ENCODE results near the gene RALGPS1. TPM values are rescaled to one million over a fixed set of nuclear protein-coding genes. Genes with fewer than 3 reads are reported as not detected.
"Not testable (repeated sequence)": the region's sequence is repeated elsewhere in the genome, so short reads cannot be mapped to it uniquely, and the experiment has no call there.

Gene RALGPS1
- total and polyA plus RNA-seq, 2 of the 13 experiments (the other 11 are each of a cell fraction or from before 2014, with no cell fraction given) = 3.7 to 6.5 TPM

GRCh38 chr9:127146841-127147240 lies 232.3 kb downstream of the RALGPS1 start:
- H3K36me3 ChIP-seq (replicated peaks in 1 of 2; ENCODE audit: control insufficient read depth in 1 of 2, insufficient read depth in 2 of 2, low read length in 2 of 2); H3K4me1 ChIP-seq (ENCODE audit: insufficient read depth, low read length); BruUV-seq (replicated peaks); ATAC-seq; H3K9ac ChIP-seq (ENCODE audit: insufficient read depth, low read depth, low read length); POLR2A ChIA-PET; H3K9me3 ChIP-seq (ENCODE audit: low read length); DNase-seq (ENCODE audit: low spot score); intact Hi-C loops (cut with micrococcal nuclease; ENCODE audit: unreplicated experiment); in situ Hi-C loops (cut with HindIII; ENCODE audit: extremely low pct_ligation_motif_present, low pct_unique_long_range_greater_than_20kb); FAIRE-seq; H3K27me3 ChIP-seq (ENCODE audit: control insufficient read depth in 1 of 2, insufficient read depth in 2 of 2, low read length in 2 of 2); H4K20me1 ChIP-seq (ENCODE audit: insufficient read depth, low read length); H2AFZ ChIP-seq (ENCODE audit: low read length); H3K79me2 ChIP-seq (ENCODE audit: insufficient read depth, low read length); H3K4me3 ChIP-seq (replicated peaks in 1 of 3; ENCODE audit: insufficient read depth in 1 of 3, low read depth in 2 of 3, low read length in 3 of 3); H3K4me2 ChIP-seq (ENCODE audit: low read depth, low read length); H3K27ac ChIP-seq (ENCODE audit: extremely low read length, insufficient read depth, low read length); CTCF ChIA-PET (ENCODE audit: low intra/inter-chr PET ratio, low total read pairs): not testable (repeated sequence)

GRCh38 chr9:127147251-127147650 lies 232.7 kb downstream of the RALGPS1 start:
- Histone ChIP-seq H3K4me3 (replicated peaks in 1 of 3; ENCODE audit: insufficient read depth in 1 of 3, low read depth in 2 of 3, low read length in 3 of 3) (no peak overlapping the region), H3K4me2 (ENCODE audit: low read depth, low read length) (no peak overlapping the region), H3K4me1 (ENCODE audit: insufficient read depth, low read length) (no peaks in the 10 kb centered on the region), H4K20me1 (ENCODE audit: insufficient read depth, low read length) (no peaks in the 10 kb centered on the region), H3K9me3 (ENCODE audit: low read length) (no peaks in the 10 kb centered on the region), H2AFZ (ENCODE audit: low read length) (no peak overlapping the region), H3K36me3 (replicated peaks in 1 of 2; ENCODE audit: control insufficient read depth in 1 of 2, insufficient read depth in 2 of 2, low read length in 2 of 2) (no peaks in the 10 kb centered on the region), H3K27ac (ENCODE audit: extremely low read length, insufficient read depth, low read length) (no peak overlapping the region), H3K9ac (ENCODE audit: insufficient read depth, low read depth, low read length) (no peak overlapping the region), H3K27me3 (ENCODE audit: control insufficient read depth in 1 of 2, insufficient read depth in 2 of 2, low read length in 2 of 2) (no peaks in the 10 kb centered on the region), H3K79me2 (ENCODE audit: insufficient read depth, low read length) (no peaks in the 10 kb centered on the region)
- no TSS peak for BruUV-seq (replicated peaks)
- intact Hi-C loops (cut with micrococcal nuclease; ENCODE audit: unreplicated experiment) = no loop called here
- FAIRE-seq (no peak), ATAC-seq (no peak), DNase-seq (ENCODE audit: low spot score) (no peak)
- CTCF ChIA-PET (ENCODE audit: low intra/inter-chr PET ratio, low total read pairs) = no interaction called here
- in situ Hi-C loops (cut with HindIII; ENCODE audit: extremely low pct_ligation_motif_present, low pct_unique_long_range_greater_than_20kb) = no loop called here
- POLR2A ChIA-PET = no interaction called here
- 61% methylated on average over 2 of the region's 2 CpGs for WGBS (ENCODE audit: low lambda C conversion rate)
- TF ChIP-seq ZNF589 (CRISPR knock-in tag; conservative IDR thresholded peaks at IDR 0.05) (no peak), FOXC1 (CRISPR knock-in tag; IDR thresholded peaks at IDR 0.05; ENCODE audit: borderline replicate concordance) (no peak), ZFP36 (IDR thresholded peaks at IDR 0.05; ENCODE audit: borderline replicate concordance, low read depth, low read length, partially characterized antibody) (no peak), NFYC (CRISPR knock-in tag; IDR thresholded peaks at IDR 0.05) (no peak), EEA1 (CRISPR knock-in tag; IDR thresholded peaks at IDR 0.05; ENCODE audit: borderline replicate concordance) (no peak), TRIM22 (IDR thresholded peaks at IDR 0.05) (no peak), ZNF407 (CRISPR knock-in tag; IDR thresholded peaks at IDR 0.05; ENCODE audit: not compliant biosample characterization) (no peak), PHB2 (IDR thresholded peaks at IDR 0.05; ENCODE audit: partially characterized antibody) (no peak), ISX (CRISPR knock-in tag; conservative IDR thresholded peaks at IDR 0.05) (no peak)

Measured in HepG2 (cell line).